HepG2 (cell line): ENCODE results near the gene KCNRG. TPM values are rescaled to one million over a fixed set of nuclear protein-coding genes. Genes with fewer than 3 reads are reported as not detected.

ENCODE experiments used
- DMAP1 ChIP-seq: IDR thresholded peaks from 2 replicates; pipeline ENCODE4 v1.6.1; 2016
- GFI1 ChIP-seq: sonication (generic); formaldehyde crosslinking; IDR thresholded peaks from 2 replicates; pipeline ENCODE4 v1.5.0; 2020; ENCODE audit warnings: missing genetic modification reagents, mild to moderate bottlenecking, borderline replicate concordance
- KDM6A ChIP-seq: IDR thresholded peaks from 2 replicates; pipeline ENCODE4 v1.6.1; 2016; ENCODE audit warnings: low read depth
- KLF15 ChIP-seq: sonication (generic); formaldehyde crosslinking; IDR thresholded peaks from 2 replicates; pipeline ENCODE4 v1.8.1; 2023; ENCODE audit warnings: borderline replicate concordance, mild to moderate bottlenecking, inconsistent platforms, missing genetic modification reagents, mixed read lengths
- KMT2A ChIP-seq: sonication (generic); formaldehyde crosslinking; IDR thresholded peaks from 2 replicates; pipeline ENCODE4 v1.4.0; 2020; ENCODE audit warnings: missing genetic modification reagents
- MEF2D ChIP-seq: sonication (generic); formaldehyde crosslinking; IDR thresholded peaks from 2 replicates; pipeline ENCODE4 v1.5.1; 2020; ENCODE audit warnings: mild to moderate bottlenecking, missing genetic modification reagents
- NRL ChIP-seq: sonication (generic); formaldehyde crosslinking; IDR thresholded peaks from 2 replicates; pipeline ENCODE4 v1.5.0; 2020; ENCODE audit warnings: missing genetic modification reagents, mild to moderate bottlenecking, moderate library complexity, borderline replicate concordance
- SP1 ChIP-seq, 2 experiments: fragments of 450-650 bp in 1 of 2; sonication (generic) in 1 of 2; formaldehyde crosslinking in 1 of 2; IDR thresholded peaks; 2 replicates each; pipeline versions ENCODE4 v1.4.0 to v1.6.1; 2016 to 2020; ENCODE audit warnings: missing genetic modification reagents in 1 of 2
- TRIM24 ChIP-seq: sonication (generic); formaldehyde crosslinking; IDR thresholded peaks from 2 replicates; pipeline ENCODE4 v1.8.0; 2022; ENCODE audit warnings: mild to moderate bottlenecking, missing genetic modification reagents
- ZEB1 ChIP-seq: IDR thresholded peaks from 2 replicates; pipeline ENCODE4 v1.6.1; 2012; ENCODE audit warnings: mild to moderate bottlenecking, low read depth, inconsistent platforms; ENCODE audit not compliant: insufficient replicate concordance
- ZNF264 ChIP-seq: sonication (generic); formaldehyde crosslinking; IDR thresholded peaks from 2 replicates; pipeline ENCODE4 v1.4.0; 2020; ENCODE audit warnings: missing genetic modification reagents
- ZNF33A ChIP-seq: sonication (generic); formaldehyde crosslinking; IDR thresholded peaks from 2 replicates; pipeline ENCODE4 v1.5.1; 2020; ENCODE audit warnings: missing genetic modification reagents, mild to moderate bottlenecking, moderate library complexity, borderline replicate concordance
- ZNF574 ChIP-seq: sonication (generic); formaldehyde crosslinking; IDR thresholded peaks from 2 replicates; pipeline ENCODE4 v1.4.0; 2020; ENCODE audit warnings: missing genetic modification reagents
- ZNF691 ChIP-seq: sonication (generic); formaldehyde crosslinking; IDR thresholded peaks from 2 replicates; pipeline ENCODE4 v1.4.0; 2020; ENCODE audit warnings: missing genetic modification reagents, low read depth, mild to moderate bottlenecking, borderline replicate concordance
- ZNF766 ChIP-seq: sonication (generic); formaldehyde crosslinking; IDR thresholded peaks from 2 replicates; pipeline ENCODE4 v1.5.0; 2020; ENCODE audit warnings: missing genetic modification reagents, borderline replicate concordance
- ZSCAN31 ChIP-seq: sonication (generic); formaldehyde crosslinking; IDR thresholded peaks from 2 replicates; pipeline ENCODE4 v1.5.0; 2020; ENCODE audit warnings: low read depth, mild to moderate bottlenecking, missing genetic modification reagents
- polyA plus RNA-seq, 8 experiments: library from polyadenylated mRNA; depleted of rRNA in 3 of 8; stranded (reverse) in 7 of 8; unstranded in 1 of 8; fragments of >200 nt; fragmentation: Illumina TruSeq in 4 of 8; extraction: Trizol in 4 of 8; gene quantifications; 2 replicates each; pipeline versions ENCODE4 v1.2.1 to v1.2.3, GENCODE V29; 2011 to 2016; ENCODE audit warnings: low read depth in 4 of 8, missing spikeins in 1 of 8, mixed read lengths in 1 of 8; ENCODE audit not compliant: insufficient read depth in 1 of 8
- total RNA-seq, 5 experiments: library from RNA; depleted of rRNA; stranded (reverse); fragments of >200 nt; fragmentation: Illumina TruSeq; extraction: Trizol; gene quantifications; 2 replicates each; pipeline ENCODE4 v1.2.3, GENCODE V29; 2016; ENCODE audit warnings: low read depth in 1 of 5
- TF ChIP-seq, protein P1 (sequence below): sonication (generic); formaldehyde crosslinking; IDR thresholded peaks from 2 replicates; pipeline ENCODE4 v1.5.1; 2020; ENCODE audit warnings: missing genetic modification reagents, mild to moderate bottlenecking, borderline replicate concordance
- TF ChIP-seq, protein P2 (sequence below): IDR thresholded peaks from 2 replicates; pipeline ENCODE4 v1.6.1; 2016; ENCODE audit warnings: mild to moderate bottlenecking
- TF ChIP-seq, protein P3 (sequence below): sonication (generic); formaldehyde crosslinking; IDR thresholded peaks from 2 replicates; pipeline ENCODE4 v1.4.0; 2020; ENCODE audit warnings: missing genetic modification reagents

The KCNRG gene
- total and polyA plus RNA-seq, 2 of the 13 experiments (the other 11 are each of a cell fraction or from before 2014, with no cell fraction given): 1.0 to 1.5 TPM

DNA sequence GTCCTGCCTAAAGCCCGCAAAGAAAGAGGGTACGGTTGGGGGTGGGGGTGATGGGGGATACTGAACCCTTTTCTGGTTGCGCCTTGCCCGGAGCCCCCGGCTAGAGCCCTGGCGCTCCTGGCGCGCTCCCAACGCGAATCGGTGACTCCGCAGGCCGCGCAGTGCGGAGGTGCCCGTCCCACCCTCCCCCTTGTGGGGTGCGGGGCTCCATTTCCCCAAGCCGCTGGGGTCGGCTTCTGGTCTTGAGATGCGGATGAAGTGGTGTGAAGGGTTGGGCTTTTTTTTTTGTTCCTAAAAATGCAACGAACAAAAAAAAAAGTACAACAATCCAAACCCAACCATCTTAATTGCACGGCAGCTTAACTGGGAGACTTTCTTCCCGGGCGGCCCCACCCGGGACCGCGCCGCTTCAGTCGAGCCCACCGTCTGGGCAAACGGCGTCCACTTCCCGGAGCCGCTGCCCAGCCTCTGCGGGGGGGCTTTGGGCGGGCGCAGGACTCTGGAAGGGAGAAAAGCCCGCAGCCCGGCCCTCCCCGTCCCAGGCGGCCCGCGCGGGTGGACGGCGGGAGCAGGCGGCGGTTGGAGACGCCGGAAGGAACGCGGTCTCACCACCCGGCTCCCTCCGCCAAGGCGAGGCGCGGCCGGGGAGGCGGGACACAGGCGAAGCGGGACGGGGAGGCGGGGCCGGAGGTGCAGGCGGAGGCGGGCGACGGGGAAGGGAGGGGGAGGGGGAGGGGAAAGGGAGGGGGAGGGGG, 18.9 kb upstream of the KCNRG start (continued):
- TF ChIP-seq, protein P1, sequence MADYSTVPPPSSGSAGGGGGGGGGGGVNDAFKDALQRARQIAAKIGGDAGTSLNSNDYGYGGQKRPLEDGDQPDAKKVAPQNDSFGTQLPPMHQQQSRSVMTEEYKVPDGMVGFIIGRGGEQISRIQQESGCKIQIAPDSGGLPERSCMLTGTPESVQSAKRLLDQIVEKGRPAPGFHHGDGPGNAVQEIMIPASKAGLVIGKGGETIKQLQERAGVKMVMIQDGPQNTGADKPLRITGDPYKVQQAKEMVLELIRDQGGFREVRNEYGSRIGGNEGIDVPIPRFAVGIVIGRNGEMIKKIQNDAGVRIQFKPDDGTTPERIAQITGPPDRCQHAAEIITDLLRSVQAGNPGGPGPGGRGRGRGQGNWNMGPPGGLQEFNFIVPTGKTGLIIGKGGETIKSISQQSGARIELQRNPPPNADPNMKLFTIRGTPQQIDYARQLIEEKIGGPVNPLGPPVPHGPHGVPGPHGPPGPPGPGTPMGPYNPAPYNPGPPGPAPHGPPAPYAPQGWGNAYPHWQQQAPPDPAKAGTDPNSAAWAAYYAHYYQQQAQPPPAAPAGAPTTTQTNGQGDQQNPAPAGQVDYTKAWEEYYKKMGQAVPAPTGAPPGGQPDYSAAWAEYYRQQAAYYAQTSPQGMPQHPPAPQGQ (CRISPR knock-in tag): no peak
- TF ChIP-seq, protein P2, sequence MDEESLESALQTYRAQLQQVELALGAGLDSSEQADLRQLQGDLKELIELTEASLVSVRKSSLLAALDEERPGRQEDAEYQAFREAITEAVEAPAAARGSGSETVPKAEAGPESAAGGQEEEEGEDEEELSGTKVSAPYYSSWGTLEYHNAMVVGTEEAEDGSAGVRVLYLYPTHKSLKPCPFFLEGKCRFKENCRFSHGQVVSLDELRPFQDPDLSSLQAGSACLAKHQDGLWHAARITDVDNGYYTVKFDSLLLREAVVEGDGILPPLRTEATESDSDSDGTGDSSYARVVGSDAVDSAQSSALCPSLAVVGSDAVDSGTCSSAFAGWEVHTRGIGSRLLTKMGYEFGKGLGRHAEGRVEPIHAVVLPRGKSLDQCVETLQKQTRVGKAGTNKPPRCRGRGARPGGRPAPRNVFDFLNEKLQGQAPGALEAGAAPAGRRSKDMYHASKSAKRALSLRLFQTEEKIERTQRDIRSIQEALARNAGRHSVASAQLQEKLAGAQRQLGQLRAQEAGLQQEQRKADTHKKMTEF (CRISPR knock-in tag): peak; percentile 55; the same call in 1 of the 2 replicates
- TF ChIP-seq ZNF691 (0 out of 2 replicates have a peak, but pooled peaks have one; percentile 7), DMAP1 (0 out of 2 replicates have a peak, but pooled peaks have one; percentile 17), KDM6A (CRISPR knock-in tag) (no peak), TRIM24 (CRISPR knock-in tag) (no peak), ZSCAN31 (no peak), ZEB1 (no peak), ZNF264 (CRISPR knock-in tag) (peak; percentile 9; the same call in 1 of the 2 replicates), GFI1 (CRISPR knock-in tag) (peak; percentile 40; the same call in 1 of the 2 replicates), SP1 (IDR thresholded peaks at IDR 0.05) (no peak), SP1 (CRISPR knock-in tag; IDR thresholded peaks at IDR 0.05) (peak; percentile 65; the same call in 1 of the 2 replicates), KLF15 (CRISPR knock-in tag) (no peak), MEF2D (CRISPR knock-in tag) (no peak), ZNF33A (CRISPR knock-in tag) (no peak), NRL (CRISPR knock-in tag) (no peak), ZNF766 (CRISPR knock-in tag) (no peak), ZNF574 (peak; percentile 53), KMT2A (0 out of 2 replicates have a peak, but pooled peaks have one; percentile 38)
- TF ChIP-seq, protein P3, sequence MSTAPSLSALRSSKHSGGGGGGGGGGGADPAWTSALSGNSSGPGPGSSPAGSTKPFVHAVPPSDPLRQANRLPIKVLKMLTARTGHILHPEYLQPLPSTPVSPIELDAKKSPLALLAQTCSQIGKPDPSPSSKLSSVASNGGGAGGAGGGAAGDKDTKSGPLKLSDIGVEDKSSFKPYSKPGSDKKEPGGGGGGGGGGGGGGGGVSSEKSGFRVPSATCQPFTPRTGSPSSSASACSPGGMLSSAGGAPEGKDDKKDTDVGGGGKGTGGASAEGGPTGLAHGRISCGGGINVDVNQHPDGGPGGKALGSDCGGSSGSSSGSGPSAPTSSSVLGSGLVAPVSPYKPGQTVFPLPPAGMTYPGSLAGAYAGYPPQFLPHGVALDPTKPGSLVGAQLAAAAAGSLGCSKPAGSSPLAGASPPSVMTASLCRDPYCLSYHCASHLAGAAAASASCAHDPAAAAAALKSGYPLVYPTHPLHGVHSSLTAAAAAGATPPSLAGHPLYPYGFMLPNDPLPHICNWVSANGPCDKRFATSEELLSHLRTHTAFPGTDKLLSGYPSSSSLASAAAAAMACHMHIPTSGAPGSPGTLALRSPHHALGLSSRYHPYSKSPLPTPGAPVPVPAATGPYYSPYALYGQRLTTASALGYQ (CRISPR knock-in tag): 0 out of 2 replicates have a peak, but pooled peaks have one; percentile 3
